Lower leg skin (tissue), 3 donors: Measurements from ENCODE around the gene PECR.

Experiments
- POLR2A ChIP-seq, 2 donors: fragments of 450-650 bp; IDR thresholded peaks; one replicate each; pipeline ENCODE4 v1.6.1; 2016 to 2017; ENCODE audit warnings: antibody characterized with exemption in 2 of 2, mild to moderate bottlenecking in 1 of 2, moderate library complexity in 1 of 2
- TF ChIP-seq, protein P1 (sequence below), 3 donors: fragments of 450-650 bp; IDR thresholded peaks; one replicate each; pipeline ENCODE4 v1.5.1; 2016; ENCODE audit warnings: antibody characterized with exemption in 3 of 3, mild to moderate bottlenecking in 3 of 3, moderate library complexity in 2 of 3

- TF ChIP-seq, protein P1, sequence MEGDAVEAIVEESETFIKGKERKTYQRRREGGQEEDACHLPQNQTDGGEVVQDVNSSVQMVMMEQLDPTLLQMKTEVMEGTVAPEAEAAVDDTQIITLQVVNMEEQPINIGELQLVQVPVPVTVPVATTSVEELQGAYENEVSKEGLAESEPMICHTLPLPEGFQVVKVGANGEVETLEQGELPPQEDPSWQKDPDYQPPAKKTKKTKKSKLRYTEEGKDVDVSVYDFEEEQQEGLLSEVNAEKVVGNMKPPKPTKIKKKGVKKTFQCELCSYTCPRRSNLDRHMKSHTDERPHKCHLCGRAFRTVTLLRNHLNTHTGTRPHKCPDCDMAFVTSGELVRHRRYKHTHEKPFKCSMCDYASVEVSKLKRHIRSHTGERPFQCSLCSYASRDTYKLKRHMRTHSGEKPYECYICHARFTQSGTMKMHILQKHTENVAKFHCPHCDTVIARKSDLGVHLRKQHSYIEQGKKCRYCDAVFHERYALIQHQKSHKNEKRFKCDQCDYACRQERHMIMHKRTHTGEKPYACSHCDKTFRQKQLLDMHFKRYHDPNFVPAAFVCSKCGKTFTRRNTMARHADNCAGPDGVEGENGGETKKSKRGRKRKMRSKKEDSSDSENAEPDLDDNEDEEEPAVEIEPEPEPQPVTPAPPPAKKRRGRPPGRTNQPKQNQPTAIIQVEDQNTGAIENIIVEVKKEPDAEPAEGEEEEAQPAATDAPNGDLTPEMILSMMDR (IDR thresholded peaks at IDR 0.05), result no peak
- TF ChIP-seq POLR2A (IDR thresholded peaks at IDR 0.05), result no peak
Observed at GRCh38 chr2:216074794-216075193, 6.8 kb downstream of the PECR start.
